Bone marrow (tissue), 2 donors: Measurements from ENCODE around the gene PRDX6.
"Not testable (repeated sequence)": the region's sequence is repeated elsewhere in the genome, so short reads cannot be mapped to it uniquely, and the experiment has no call there.

Experiments
- DNase-seq, 2 donors: peaks; one replicate each; lab custom pipeline; 2025; lab: John Stamatoyannopoulos, UW

The PRDX6 gene

GRCh38 chr1:173499729-173500128 is 22.6 kb downstream of the PRDX6 start:
- DNase-seq: no peak

GRCh38 chr1:173502104-173502503 is 25.0 kb downstream of the PRDX6 start:
- DNase-seq: no peak

GRCh38 chr1:173503391-173503790 is 26.3 kb downstream of the PRDX6 start:
- DNase-seq: no peak

GRCh38 chr1:173504268-173504667 is 27.1 kb downstream of the PRDX6 start:
- DNase-seq: no peak

GRCh38 chr1:173505391-173505790 is 28.3 kb downstream of the PRDX6 start:
- no peak for DNase-seq

GRCh38 chr1:173506437-173506836 is 29.3 kb downstream of the PRDX6 start:
- DNase-seq: no peak

GRCh38 chr1:173507205-173507846 is 30.2 kb downstream of the PRDX6 start:
- DNase-seq: no peak

GRCh38 chr1:173507847-173508209 is 30.7 kb downstream of the PRDX6 start:
- no peak for DNase-seq

- no peak for DNase-seq
Observed at GRCh38 chr1:173508541-173508940, 31.4 kb downstream of the PRDX6 start.

GRCh38 chr1:173509797-173510196 is 32.7 kb downstream of the PRDX6 start:
- DNase-seq: no peak

GRCh38 chr1:173514503-173514902 is 37.4 kb downstream of the PRDX6 start:
- not testable (repeated sequence) for DNase-seq

- no peak for DNase-seq
Observed at GRCh38 chr1:173520799-173521198, 43.7 kb downstream of the PRDX6 start.

- DNase-seq: no peak
Observed at GRCh38 chr1:173523329-173523728, 46.2 kb downstream of the PRDX6 start.

- no peak for DNase-seq
Observed at GRCh38 chr1:173525926-173526325, 48.8 kb downstream of the PRDX6 start.

GRCh38 chr1:173527151-173527826 is 50.2 kb downstream of the PRDX6 start:
- DNase-seq: no peak

GRCh38 chr1:173529106-173529505 is 52.0 kb downstream of the PRDX6 start:
- DNase-seq: no peak

GRCh38 chr1:173530795-173531693 is 53.9 kb downstream of the PRDX6 start:
- no peak for DNase-seq

GRCh38 chr1:173532237-173532636 is 55.1 kb downstream of the PRDX6 start:
- peak in 1 of 2 donors; percentile 41 for DNase-seq

GRCh38 chr1:173536223-173536622 is 59.1 kb downstream of the PRDX6 start:
- DNase-seq: no peak
